NCI-H510A treated with DMSO at 0.1 percent for 48 hours (cell line): ENCODE measurements around the gene EPB41L2.
"Not testable (repeated sequence)": the region's sequence is repeated elsewhere in the genome, so short reads cannot be mapped to it uniquely, and the experiment has no call there.

Experiments
- DNase-seq: peaks from one replicate; lab custom pipeline; 2025; lab: John Stamatoyannopoulos, UW

Gene EPB41L2

GRCh38 chr6:130945401-130945919, 117.6 kb downstream of the EPB41L2 start:
- no peak for DNase-seq

GRCh38 chr6:130944486-130944885, 118.6 kb downstream of the EPB41L2 start:
- no peak for DNase-seq

GRCh38 chr6:130943738-130944137, 119.3 kb downstream of the EPB41L2 start:
- no peak for DNase-seq

GRCh38 chr6:130942752-130943151, 120.3 kb downstream of the EPB41L2 start:
- not testable (repeated sequence) for DNase-seq

- no peak for DNase-seq
Observed at GRCh38 chr6:130937942-130938604, 125.0 kb downstream of the EPB41L2 start.

- DNase-seq, result no peak
Observed at GRCh38 chr6:130936933-130937332, 126.1 kb downstream of the EPB41L2 start.

- no peak for DNase-seq
Observed at GRCh38 chr6:130935978-130936377, 127.1 kb downstream of the EPB41L2 start.

- no peak for DNase-seq
Observed at GRCh38 chr6:130934848-130935585, 128.0 kb downstream of the EPB41L2 start.

- no peak for DNase-seq
Observed at GRCh38 chr6:130933712-130934200, 129.3 kb downstream of the EPB41L2 start.

GRCh38 chr6:130932921-130933320, 130.1 kb downstream of the EPB41L2 start:
- no peak for DNase-seq

- no peak for DNase-seq
Observed at GRCh38 chr6:130932438-130932837, 130.6 kb downstream of the EPB41L2 start.

GRCh38 chr6:130931683-130932082, 131.4 kb downstream of the EPB41L2 start:
- DNase-seq, result no peak

GRCh38 chr6:130929036-130929678, 133.9 kb downstream of the EPB41L2 start:
- no peak for DNase-seq

- no peak for DNase-seq
Observed at GRCh38 chr6:130928158-130928912, 134.7 kb downstream of the EPB41L2 start.

- no peak for DNase-seq
Observed at GRCh38 chr6:130927305-130927704, 135.7 kb downstream of the EPB41L2 start.

GRCh38 chr6:130923350-130923749, 139.7 kb downstream of the EPB41L2 start:
- DNase-seq, result no peak

- DNase-seq, result no peak
Observed at GRCh38 chr6:130922922-130923321, 140.1 kb downstream of the EPB41L2 start.

- no peak for DNase-seq
Observed at GRCh38 chr6:130920969-130921368, 142.1 kb downstream of the EPB41L2 start.

GRCh38 chr6:130918171-130918570, 144.9 kb downstream of the EPB41L2 start:
- DNase-seq, result no peak

GRCh38 chr6:130915606-130916005, 147.4 kb downstream of the EPB41L2 start:
- not testable (repeated sequence) for DNase-seq

- no peak for DNase-seq
Observed at GRCh38 chr6:130913120-130913519, 149.9 kb downstream of the EPB41L2 start.

- DNase-seq, result no peak
Observed at GRCh38 chr6:130912434-130912833, 150.6 kb downstream of the EPB41L2 start.
